Keratinocyte (primary cell): ENCODE results near the gene TTC39B. TPM values are rescaled to one million over a fixed set of nuclear protein-coding genes. Genes with fewer than 3 reads are reported as not detected.

ENCODE experiments used
- DNase-seq: peaks from one replicate; pipeline ENCODE4 v3.0.0-alpha.2; 2011; ENCODE audit warnings: low read depth, missing footprints, low spot score
- FAIRE-seq: peaks from 2 replicates; lab custom pipeline; 2011; peaks lifted over from hg19 to GRCh38; lab: Jason Lieb, UNC
- H2AFZ ChIP-seq: 2 replicates; pipeline ENCODE4 v1.6.0; 2012; ENCODE audit warnings: low read length, control low read depth, inconsistent platforms; ENCODE audit not compliant: control insufficient read depth
- H3K27ac ChIP-seq: 2 replicates; pipeline ENCODE4 v1.5.1; 2011; ENCODE audit warnings: low read length; ENCODE audit not compliant: control insufficient read depth, insufficient read depth
- H3K27me3 ChIP-seq: 3 replicates; pipeline ENCODE4 v1.6.0; 2011; ENCODE audit warnings: low read length; ENCODE audit not compliant: control insufficient read depth, insufficient read depth; ENCODE audit errors: extremely low read depth
- H3K36me3 ChIP-seq, 2 experiments: 2 replicates in 1 of 2; 3 replicates in 1 of 2; pipeline ENCODE4 v1.5.1; 2011; ENCODE audit warnings: low read length in 2 of 2, mild to moderate bottlenecking in 1 of 2; ENCODE audit not compliant: control insufficient read depth in 2 of 2, insufficient read depth in 2 of 2; ENCODE audit errors: extremely low read depth in 1 of 2
- H3K4me1 ChIP-seq: 3 replicates; pipeline ENCODE4 v1.5.1; 2011; ENCODE audit warnings: low read length; ENCODE audit not compliant: control insufficient read depth, insufficient read depth; ENCODE audit errors: extremely low read depth
- H3K4me2 ChIP-seq: 3 replicates; pipeline ENCODE4 v1.6.0; 2011; ENCODE audit warnings: low read depth, low read length; ENCODE audit not compliant: control insufficient read depth, insufficient read depth; ENCODE audit errors: extremely low read depth
- H3K4me3 ChIP-seq, 3 experiments: fragments of 200-600 bp in 1 of 3; sonication (generic) in 1 of 3; 2 replicates in 2 of 3; 3 replicates in 1 of 3; pipeline ENCODE4 v1.5.1; 2011 to 2016; ENCODE audit warnings: low read length in 3 of 3, mild to moderate bottlenecking in 3 of 3, control low read depth in 2 of 3, inconsistent platforms in 1 of 3, low read depth in 1 of 3, mixed read lengths in 1 of 3, mixed run types in 1 of 3, moderate library complexity in 1 of 3; ENCODE audit not compliant: control insufficient read depth in 2 of 3, insufficient read depth in 2 of 3; ENCODE audit errors: extremely low read depth in 1 of 3
- H3K79me2 ChIP-seq: 2 replicates; pipeline ENCODE4 v1.6.0; 2012; ENCODE audit warnings: low read length; ENCODE audit not compliant: control insufficient read depth, insufficient read depth
- H3K9ac ChIP-seq: 3 replicates; pipeline ENCODE4 v1.6.0; 2011; ENCODE audit warnings: low read length; ENCODE audit not compliant: control insufficient read depth, insufficient read depth; ENCODE audit errors: extremely low read depth
- H3K9me1 ChIP-seq: 3 replicates; pipeline ENCODE4 v1.6.0; 2011; ENCODE audit warnings: low read length; ENCODE audit not compliant: control insufficient read depth, insufficient read depth; ENCODE audit errors: extremely low read depth
- H3K9me3 ChIP-seq: 2 replicates; pipeline ENCODE4 v1.5.1; 2012; ENCODE audit warnings: low read depth, low read length; ENCODE audit not compliant: control insufficient read depth
- H4K20me1 ChIP-seq: 3 replicates; pipeline ENCODE4 v1.6.0; 2011; ENCODE audit warnings: low read length; ENCODE audit not compliant: control insufficient read depth, insufficient read depth; ENCODE audit errors: extremely low read depth
- EZH2 ChIP-seq: IDR thresholded peaks from one replicate; pipeline ENCODE4 v1.6.1; 2012; ENCODE audit warnings: inconsistent platforms, mild to moderate bottlenecking, low read length, moderate library complexity
- dilution Hi-C: fragments of 300-500 bp; cut with MboI; formaldehyde crosslinking; loops from one replicate; pipeline ENCODE4 v1.7.0; 2020; ENCODE audit warnings: low sequenced_read_pairs; ENCODE audit not compliant: extremely low pct_ligation_motif_present
- polyA plus RNA-seq, 5 experiments: library from polyadenylated mRNA; depleted of rRNA in 3 of 5; stranded (reverse) in 3 of 5; stranded (forward) in 1 of 5; unstranded in 1 of 5; fragments of >200 nt; gene quantifications; 1 replicate in 1 of 5; 2 replicates in 3 of 5; 3 replicates in 1 of 5; pipeline versions ENCODE4 v1.2.1 to v1.2.3, GENCODE V29; 2011 to 2012; ENCODE audit warnings: missing spikeins in 2 of 5, low read depth in 1 of 5, low replicate concordance in 1 of 5
- TF ChIP-seq, protein P1 (sequence below), 3 experiments: IDR thresholded peaks in 1 of 3; conservative IDR thresholded peaks in 1 of 3; optimal IDR thresholded peaks in 1 of 3; 2 replicates in 2 of 3; 3 replicates in 1 of 3; pipeline versions ENCODE3 to v1.5.1; 2011; ENCODE audit warnings: low read length in 3 of 3, mild to moderate bottlenecking in 3 of 3, moderate library complexity in 2 of 3, control low read depth in 1 of 3, inconsistent platforms in 1 of 3; ENCODE audit not compliant: insufficient read depth in 2 of 3; ENCODE audit errors: extremely low read depth in 1 of 3

TTC39B gene
- polyA plus RNA-seq, 1 donor (not counting 4 experiments of a cell fraction or from before 2014, with no cell fraction given) = 9.7 TPM

DNA sequence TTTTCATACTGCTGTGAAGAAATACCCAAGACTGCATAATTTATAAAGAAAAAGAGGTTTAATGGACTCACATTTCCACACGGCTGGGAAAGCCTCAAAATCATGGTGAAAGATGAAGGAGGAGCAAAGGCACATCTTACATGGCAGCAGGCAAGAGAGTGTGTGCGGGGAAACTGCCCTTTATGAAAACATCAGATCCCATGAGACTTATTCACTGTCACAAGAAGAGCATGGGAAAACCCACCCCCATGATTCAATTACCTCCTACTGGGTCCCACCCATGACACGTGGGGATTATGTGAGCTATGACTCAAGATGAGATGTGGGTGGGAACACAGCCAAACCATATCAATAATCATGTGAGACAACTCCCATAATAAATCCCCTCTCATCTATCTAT, 8.7 kb downstream of the TTC39B start:
- no peak overlapping the region for H3K27ac ChIP-seq
- no peaks in the 10 kb centered on the region for H3K36me3 ChIP-seq
- DNase-seq (no peak), FAIRE-seq (no peak)
- H3K79me2 ChIP-seq = peaks cover 16% of the 10 kb centered on the region
- dilution Hi-C loops = no loop called here
- no peak for TF ChIP-seq EZH2
- TF ChIP-seq, protein P1, sequence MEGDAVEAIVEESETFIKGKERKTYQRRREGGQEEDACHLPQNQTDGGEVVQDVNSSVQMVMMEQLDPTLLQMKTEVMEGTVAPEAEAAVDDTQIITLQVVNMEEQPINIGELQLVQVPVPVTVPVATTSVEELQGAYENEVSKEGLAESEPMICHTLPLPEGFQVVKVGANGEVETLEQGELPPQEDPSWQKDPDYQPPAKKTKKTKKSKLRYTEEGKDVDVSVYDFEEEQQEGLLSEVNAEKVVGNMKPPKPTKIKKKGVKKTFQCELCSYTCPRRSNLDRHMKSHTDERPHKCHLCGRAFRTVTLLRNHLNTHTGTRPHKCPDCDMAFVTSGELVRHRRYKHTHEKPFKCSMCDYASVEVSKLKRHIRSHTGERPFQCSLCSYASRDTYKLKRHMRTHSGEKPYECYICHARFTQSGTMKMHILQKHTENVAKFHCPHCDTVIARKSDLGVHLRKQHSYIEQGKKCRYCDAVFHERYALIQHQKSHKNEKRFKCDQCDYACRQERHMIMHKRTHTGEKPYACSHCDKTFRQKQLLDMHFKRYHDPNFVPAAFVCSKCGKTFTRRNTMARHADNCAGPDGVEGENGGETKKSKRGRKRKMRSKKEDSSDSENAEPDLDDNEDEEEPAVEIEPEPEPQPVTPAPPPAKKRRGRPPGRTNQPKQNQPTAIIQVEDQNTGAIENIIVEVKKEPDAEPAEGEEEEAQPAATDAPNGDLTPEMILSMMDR (optimal IDR thresholded peaks at IDR 0.05 in 1 of 3, IDR thresholded peaks at IDR 0.05 in 1 of 3, conservative IDR thresholded peaks at IDR 0.05 in 1 of 3; ENCODE audit: extremely low read depth in 1 of 3, insufficient read depth in 2 of 3, low read length in 3 of 3) = no peak
- no peak overlapping the region for H2AFZ ChIP-seq
- H3K4me1 ChIP-seq = peaks cover 12% of the 10 kb centered on the region
- H3K4me2 ChIP-seq = no peak overlapping the region
- no peaks in the 10 kb centered on the region for H3K27me3 ChIP-seq
- H3K9ac ChIP-seq = no peak overlapping the region
- no peak overlapping the region for H3K4me3 ChIP-seq
- H4K20me1 ChIP-seq = no peaks in the 10 kb centered on the region
- H3K9me1 ChIP-seq = no peaks in the 10 kb centered on the region
- no peaks in the 10 kb centered on the region for H3K9me3 ChIP-seq

DNA sequence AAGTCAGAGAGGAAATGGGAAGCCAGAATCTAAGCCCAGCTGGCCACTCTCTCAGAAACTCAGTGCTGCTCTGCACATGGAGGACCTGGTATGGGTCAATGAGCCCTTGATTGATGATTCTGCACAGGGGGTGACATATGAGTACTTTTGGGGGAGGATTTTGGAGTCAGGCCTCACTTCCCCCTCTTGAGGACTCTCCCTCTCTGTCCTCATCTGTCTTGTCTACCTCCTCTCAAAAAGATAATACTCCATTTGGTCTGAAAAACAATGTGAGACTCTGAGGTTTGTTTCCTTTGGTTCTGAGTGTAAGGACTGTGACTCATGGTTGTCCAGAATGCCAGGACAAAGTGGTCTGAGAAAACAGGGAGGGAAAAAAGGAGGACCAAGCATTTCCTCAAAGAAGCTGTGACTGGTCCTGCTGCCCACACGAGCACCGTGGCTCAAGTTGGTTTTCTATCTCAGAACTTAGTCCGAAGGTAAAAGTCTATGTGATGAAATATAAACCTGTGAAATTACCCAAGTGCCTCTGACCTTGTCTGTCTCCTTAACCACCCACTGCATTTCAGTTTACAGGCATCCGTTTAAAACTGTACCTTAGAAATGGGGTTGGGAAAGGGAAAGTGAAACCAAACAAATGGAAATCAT, 11.1 kb downstream of the TTC39B start:
- TF ChIP-seq EZH2 = no peak
- TF ChIP-seq, protein P1 (optimal IDR thresholded peaks at IDR 0.05 in 1 of 3, IDR thresholded peaks at IDR 0.05 in 1 of 3, conservative IDR thresholded peaks at IDR 0.05 in 1 of 3; ENCODE audit: extremely low read depth in 1 of 3, insufficient read depth in 2 of 3, low read length in 3 of 3) = no peak
- Histone ChIP-seq H4K20me1 (no peaks in the 10 kb centered on the region), H3K4me3 (peak overlapping the region; percentile 25 to 87 (median 83)), H3K36me3 (no peaks in the 10 kb centered on the region), H3K79me2 (peaks cover 15% of the 10 kb centered on the region), H3K4me1 (peaks cover 13% of the 10 kb centered on the region), H3K27ac (peak overlapping the region; percentile 75), H3K4me2 (peak overlapping the region; percentile 93), H2AFZ (peak overlapping the region; percentile 86), H3K9me3 (no peaks in the 10 kb centered on the region), H3K9ac (peak overlapping the region; percentile 76), H3K9me1 (peaks cover 3% of the 10 kb centered on the region), H3K27me3 (no peaks in the 10 kb centered on the region)
- DNase-seq (no peak), FAIRE-seq (peak; percentile 69)
- dilution Hi-C loops = no loop called here
